Measurements from ENCODE around the gene HEATR5A.
A peak's percentile ranks its signal among the peaks of the same experiment; 100 is the strongest.
"Not testable (repeated sequence)": the region's sequence is repeated elsewhere in the genome, so short reads cannot be mapped to it uniquely, and the experiment has no call there.

The HEATR5A gene

DNA sequence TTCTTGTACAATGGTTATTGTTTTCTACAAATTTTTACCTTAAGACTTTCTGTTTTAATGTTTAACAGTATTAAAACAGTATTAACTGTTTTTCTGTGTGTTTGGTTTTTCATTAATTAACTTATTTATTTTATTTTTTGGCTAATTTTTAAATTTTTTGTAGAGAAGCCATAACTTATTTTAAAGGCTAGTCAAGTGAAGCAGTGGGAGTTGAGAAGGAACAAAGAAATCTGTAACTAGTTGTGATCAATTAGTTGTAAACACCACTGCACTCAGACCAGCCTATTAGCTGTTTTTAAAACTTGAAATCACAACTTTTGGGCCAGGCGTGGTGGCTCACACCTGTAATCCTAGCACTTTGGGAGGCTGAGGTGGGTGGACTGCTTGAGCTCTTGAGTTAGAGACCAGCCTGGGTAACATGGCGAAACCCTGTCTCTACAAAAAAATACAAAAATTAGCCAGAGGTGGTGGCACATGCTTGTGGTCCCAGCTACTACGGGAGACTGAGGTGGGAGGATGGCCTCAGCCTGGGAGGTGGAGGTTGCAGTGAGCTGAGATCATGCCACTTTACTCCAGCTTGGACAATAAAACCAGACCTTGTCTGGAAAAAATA is 161.8 kb downstream of the HEATR5A start:
- Histone ChIP-seq H3K27me3 (no peaks in the 10 kb centered on the region), H3K9me3 (replicated peaks in 1 of 11) (peaks cover 0 to 17% (median 0%) of the 10 kb centered on the region in 11 experiments; a peak in 7 of 22 replicates), H3K9ac (no peak overlapping the region), H3K27ac (no peak overlapping the region), H3K4me3 (no peak overlapping the region), H3K4me1 (peaks cover 8 to 33% (median 18%) of the 10 kb centered on the region in 10 experiments; a peak in 18 of 20 replicates), H3K36me3 (no peaks in the 10 kb centered on the region), H3K4me2 (no peak overlapping the region), H4K20me1 (no peaks in the 10 kb centered on the region)
- no peak for TF ChIP-seq Cebpa-rat (IDR thresholded peaks at IDR 0.05)

DNA sequence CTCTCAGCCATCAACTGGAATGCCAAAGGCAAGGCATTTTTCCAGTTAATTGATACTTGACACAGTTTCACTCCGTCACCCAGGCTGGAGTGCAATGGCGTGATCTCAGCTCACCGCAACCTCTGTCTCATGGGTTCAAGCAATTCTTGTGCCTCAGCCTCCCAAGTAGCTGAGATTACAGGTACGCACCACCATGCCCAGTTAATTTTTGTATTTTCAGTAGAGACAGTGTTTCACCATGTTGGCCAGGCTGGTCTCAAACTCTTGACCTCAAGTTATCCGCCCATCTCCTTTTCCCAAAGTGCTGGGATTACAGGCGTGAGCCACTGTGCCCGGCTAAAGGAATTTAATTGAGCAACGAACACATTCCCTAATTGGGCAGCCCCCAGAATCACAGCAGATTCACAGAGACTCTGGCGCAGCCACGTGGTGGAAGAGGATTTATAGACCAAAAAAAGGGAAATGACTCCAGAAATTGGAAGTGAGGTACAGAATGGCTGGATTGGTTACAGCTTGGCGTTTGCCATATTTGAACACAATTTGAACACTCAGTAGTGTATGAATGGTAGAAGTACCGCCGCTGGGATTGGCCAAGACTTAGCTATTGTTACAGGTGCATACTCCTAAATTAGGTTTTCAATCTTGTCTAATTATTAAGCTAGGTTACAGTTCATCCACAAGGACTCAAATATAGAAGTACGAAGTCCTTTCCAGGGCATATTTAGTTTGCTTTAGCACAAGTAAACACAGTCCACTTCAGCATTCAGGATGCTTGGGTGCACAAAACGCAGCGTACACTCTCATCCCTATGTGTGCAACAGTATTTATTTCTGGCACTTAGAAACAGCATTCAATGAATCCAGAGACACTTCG is 162.6 kb downstream of the HEATR5A start:
- H3K4me2 ChIP-seq, result peak overlapping the region in 2 of 11 experiments; percentile 22 to 48; a peak in 3 of 22 replicates
- H3K4me3 ChIP-seq, H3K36me3 ChIP-seq, H3K9ac ChIP-seq, H4K20me1 ChIP-seq, H3K27me3 ChIP-seq, H3K27ac ChIP-seq: not testable (repeated sequence)
- peaks cover 8 to 27% (median 18%) of the 10 kb centered on the region in 10 experiments; a peak in 18 of 20 replicates for H3K4me1 ChIP-seq
- H3K9me3 ChIP-seq (replicated peaks in 1 of 11), result peaks cover 0 to 17% (median 0%) of the 10 kb centered on the region in 11 experiments; a peak in 7 of 22 replicates

DNA sequence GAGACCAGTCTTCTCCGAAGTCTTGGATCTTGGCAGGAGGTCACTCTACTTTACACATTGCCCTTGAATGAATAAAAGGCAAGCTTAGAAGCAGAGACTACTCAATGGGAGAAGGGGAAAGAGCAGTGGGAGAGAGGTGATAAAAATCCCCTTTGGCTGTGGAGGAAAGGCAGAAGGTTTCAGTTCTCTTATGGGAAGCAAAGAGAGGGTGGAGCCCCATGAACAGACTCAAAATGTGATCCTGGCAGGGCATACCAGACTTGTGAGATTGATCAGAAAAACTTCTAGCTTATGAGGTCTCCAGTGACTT is 163.2 kb downstream of the HEATR5A start:
- no peak overlapping the region for H3K9ac ChIP-seq
- H3K27me3 ChIP-seq, result no peaks in the 10 kb centered on the region
- H3K27ac ChIP-seq, result no peak overlapping the region
- TF ChIP-seq Cebpa-rat (IDR thresholded peaks at IDR 0.05), result no peak
- no peaks in the 10 kb centered on the region for H4K20me1 ChIP-seq
- H3K4me1 ChIP-seq, result peaks cover 8 to 21% (median 12%) of the 10 kb centered on the region in 10 experiments; a peak in 18 of 20 replicates
- H3K9me3 ChIP-seq (replicated peaks in 1 of 11), result peaks cover 0 to 17% (median 0%) of the 10 kb centered on the region in 11 experiments; a peak in 7 of 22 replicates
- no peaks in the 10 kb centered on the region for H3K36me3 ChIP-seq
- H3K4me2 ChIP-seq, result peak overlapping the region in 2 of 11 experiments; percentile 22 to 48; a peak in 3 of 22 replicates
- no peak overlapping the region for H3K4me3 ChIP-seq

GRCh38 chr14:31256534-31257243 is 163.7 kb downstream of the HEATR5A start:
- H3K4me2 ChIP-seq, result peak overlapping the region in 1 of 11 experiments; percentile 48; a peak in 2 of 22 replicates

GRCh38 chr14:31255918-31256317 is 164.4 kb downstream of the HEATR5A start:
- not testable (repeated sequence) for H3K9ac ChIP-seq, H3K4me2 ChIP-seq, H3K4me1 ChIP-seq

More at GRCh38 chr14:31256534-31257243, 163.7 kb downstream of the HEATR5A start:
- Histone ChIP-seq H3K27me3 (no peaks in the 10 kb centered on the region), H3K36me3 (no peaks in the 10 kb centered on the region), H3K9me3 (replicated peaks in 1 of 11) (peaks cover 0 to 17% (median 0%) of the 10 kb centered on the region in 11 experiments; a peak in 7 of 22 replicates), H3K4me3 (no peak overlapping the region), H3K9ac (no peak overlapping the region), H3K27ac (no peak overlapping the region), H4K20me1 (no peaks in the 10 kb centered on the region), H3K4me1 (peaks cover 3 to 16% (median 7%) of the 10 kb centered on the region in 10 experiments; a peak in 17 of 20 replicates)
- no peak for TF ChIP-seq Cebpa-rat (IDR thresholded peaks at IDR 0.05)

GRCh38 chr14:31255286-31255685 is 165.1 kb downstream of the HEATR5A start:
- H3K9ac ChIP-seq, result no peak overlapping the region
- H3K36me3 ChIP-seq, result no peaks in the 10 kb centered on the region
- no peaks in the 10 kb centered on the region for H4K20me1 ChIP-seq
- H3K27me3 ChIP-seq, result no peaks in the 10 kb centered on the region
- H3K9me3 ChIP-seq (replicated peaks in 1 of 11), result peaks cover 0 to 6% (median 0%) of the 10 kb centered on the region in 11 experiments; a peak in 5 of 22 replicates
- H3K4me2 ChIP-seq, result no peak overlapping the region
- TF ChIP-seq Cebpa-rat (IDR thresholded peaks at IDR 0.05), result no peak
- H3K4me1 ChIP-seq, result peaks cover 0 to 8% (median 0%) of the 10 kb centered on the region in 10 experiments; a peak in 3 of 20 replicates
- no peak overlapping the region for H3K27ac ChIP-seq
- H3K4me3 ChIP-seq, result no peak overlapping the region

More at GRCh38 chr14:31255918-31256317, 164.4 kb downstream of the HEATR5A start:
- not testable (repeated sequence) for H3K36me3 ChIP-seq, H3K4me3 ChIP-seq, H3K27ac ChIP-seq, H4K20me1 ChIP-seq, H3K27me3 ChIP-seq
- H3K9me3 ChIP-seq (replicated peaks in 1 of 11), result peaks cover 0 to 12% (median 0%) of the 10 kb centered on the region in 11 experiments; a peak in 7 of 22 replicates

GRCh38 chr14:31253746-31254471 is 166.4 kb downstream of the HEATR5A start:
- Histone ChIP-seq H3K9me3 (replicated peaks in 1 of 11) (no peaks in the 10 kb centered on the region), H3K4me1 (peaks cover 0 to 8% (median 0%) of the 10 kb centered on the region in 10 experiments; a peak in 3 of 20 replicates), H3K4me3 (no peak overlapping the region), H3K27me3 (no peaks in the 10 kb centered on the region), H3K9ac (no peak overlapping the region), H3K27ac (no peak overlapping the region), H4K20me1 (no peaks in the 10 kb centered on the region), H3K4me2 (no peak overlapping the region), H3K36me3 (no peaks in the 10 kb centered on the region)
- TF ChIP-seq Cebpa-rat (IDR thresholded peaks at IDR 0.05), result no peak

DNA sequence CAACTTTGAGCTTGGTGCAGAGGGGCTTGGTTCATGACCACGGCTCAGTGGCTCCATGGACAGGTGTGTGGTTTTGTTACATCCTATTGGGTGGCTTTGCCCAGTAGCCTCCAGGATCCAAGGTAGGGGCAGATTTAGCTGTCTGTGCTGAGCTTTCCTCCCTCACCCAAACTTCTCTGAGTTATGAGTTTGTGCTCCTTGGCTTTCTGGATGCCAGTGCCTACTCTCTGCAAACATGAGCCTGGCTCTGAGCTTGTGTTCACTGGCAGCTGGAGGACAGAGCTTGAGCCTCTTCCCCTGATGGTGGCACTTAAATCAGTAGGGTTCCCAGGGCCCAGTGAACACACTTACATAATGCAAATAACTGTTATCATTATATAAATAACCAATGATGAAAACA is 167.5 kb downstream of the HEATR5A start:
- Histone ChIP-seq H4K20me1 (no peaks in the 10 kb centered on the region), H3K4me2 (no peak overlapping the region), H3K9me3 (replicated peaks in 1 of 11) (no peaks in the 10 kb centered on the region), H3K9ac (no peak overlapping the region), H3K4me1 (peaks cover 0 to 8% (median 0%) of the 10 kb centered on the region in 10 experiments; a peak in 3 of 20 replicates), H3K27ac (no peak overlapping the region), H3K4me3 (no peak overlapping the region), H3K36me3 (no peaks in the 10 kb centered on the region), H3K27me3 (no peaks in the 10 kb centered on the region)
- TF ChIP-seq Cebpa-rat (IDR thresholded peaks at IDR 0.05), result no peak

All from BLaER1 treated with 17β-estradiol and CSF1 and Interleukin-3, amounts not matched to agents 10 nM and 100 nM (cell line).